ENCODE results near the gene SLC2A1. TPM values are rescaled to one million over a fixed set of nuclear protein-coding genes. Genes with fewer than 3 reads are reported as not detected.

Gene SLC2A1
- total and polyA plus RNA-seq, 2 of the 13 experiments (the other 11 are each of a cell fraction or from before 2014, with no cell fraction given): 125 to 423 TPM

DNA sequence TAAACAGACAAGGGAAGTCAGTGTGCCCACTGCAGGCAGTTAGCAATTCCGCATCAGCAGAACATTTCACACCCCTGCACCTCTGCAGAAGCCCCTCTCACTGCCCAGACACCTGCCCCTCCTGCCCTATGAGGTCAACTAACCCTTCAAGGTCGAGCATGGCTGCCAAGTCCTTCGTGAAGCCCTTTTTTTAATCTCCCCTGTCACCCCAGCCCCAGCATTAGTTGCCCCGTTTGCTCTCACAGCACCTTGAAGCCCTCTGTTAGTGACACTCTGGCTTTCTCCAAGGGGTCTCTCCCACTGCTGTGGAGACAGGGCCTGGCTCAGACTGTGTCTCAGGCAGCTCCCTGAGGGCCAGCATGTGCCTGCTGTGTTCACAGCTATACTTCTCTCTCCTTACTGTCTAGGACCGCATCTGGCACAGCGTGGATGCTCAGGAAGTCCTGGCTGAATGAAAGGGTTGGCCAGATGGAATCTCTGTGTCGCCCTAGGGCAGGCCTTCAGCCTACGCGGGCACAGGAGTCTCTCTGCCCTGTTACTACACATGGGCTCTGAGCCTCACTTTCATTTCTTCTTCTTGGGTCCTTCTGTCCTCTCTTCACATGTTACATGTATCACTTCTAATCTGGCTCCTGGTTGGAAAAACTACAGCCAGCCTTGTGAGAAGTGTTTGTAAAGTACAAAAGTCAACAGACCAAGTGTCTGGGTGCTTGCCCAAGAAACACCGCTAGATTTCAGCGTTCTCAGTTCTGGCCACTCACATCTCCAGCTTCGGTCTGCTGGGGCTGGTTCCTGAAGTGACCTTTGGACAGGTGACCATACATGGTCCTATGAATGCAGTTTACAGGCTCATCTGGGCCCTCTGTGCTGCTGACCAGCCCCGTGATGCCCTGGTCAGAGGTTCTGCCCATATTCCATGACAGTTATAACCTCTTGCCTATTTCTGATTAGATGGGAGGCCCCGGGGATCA is 19.7 kb downstream of the SLC2A1 start (continued):
- TF ChIP-seq, protein P1, sequence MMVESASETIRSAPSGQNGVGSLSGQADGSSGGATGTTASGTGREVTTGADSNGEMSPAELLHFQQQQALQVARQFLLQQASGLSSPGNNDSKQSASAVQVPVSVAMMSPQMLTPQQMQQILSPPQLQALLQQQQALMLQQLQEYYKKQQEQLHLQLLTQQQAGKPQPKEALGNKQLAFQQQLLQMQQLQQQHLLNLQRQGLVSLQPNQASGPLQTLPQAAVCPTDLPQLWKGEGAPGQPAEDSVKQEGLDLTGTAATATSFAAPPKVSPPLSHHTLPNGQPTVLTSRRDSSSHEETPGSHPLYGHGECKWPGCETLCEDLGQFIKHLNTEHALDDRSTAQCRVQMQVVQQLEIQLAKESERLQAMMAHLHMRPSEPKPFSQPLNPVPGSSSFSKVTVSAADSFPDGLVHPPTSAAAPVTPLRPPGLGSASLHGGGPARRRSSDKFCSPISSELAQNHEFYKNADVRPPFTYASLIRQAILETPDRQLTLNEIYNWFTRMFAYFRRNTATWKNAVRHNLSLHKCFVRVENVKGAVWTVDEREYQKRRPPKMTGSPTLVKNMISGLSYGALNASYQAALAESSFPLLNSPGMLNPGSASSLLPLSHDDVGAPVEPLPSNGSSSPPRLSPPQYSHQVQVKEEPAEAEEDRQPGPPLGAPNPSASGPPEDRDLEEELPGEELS (CRISPR knock-in tag; IDR thresholded peaks at IDR 0.05): peak; percentile 40; the same call in 1 of the 2 replicates
- no peak for TF ChIP-seq ZNF142 (CRISPR knock-in tag; IDR thresholded peaks at IDR 0.05)
- TF ChIP-seq ARID4A (CRISPR knock-in tag; IDR thresholded peaks at IDR 0.05; ENCODE audit: borderline replicate concordance): peak; percentile 60
- peak; percentile 46; the same call in 1 of the 2 replicates for TF ChIP-seq AFF4 (CRISPR knock-in tag; IDR thresholded peaks at IDR 0.05)
- TF ChIP-seq HBP1 (CRISPR knock-in tag; IDR thresholded peaks at IDR 0.05; ENCODE audit: low read depth): no peak
- no peak for TF ChIP-seq MED13 (CRISPR knock-in tag; IDR thresholded peaks at IDR 0.05)
- peak; percentile 56; the same call in 1 of the 2 replicates for TF ChIP-seq NCOR1 (IDR thresholded peaks at IDR 0.05; ENCODE audit: borderline replicate concordance, low read length)
